Measurements from ENCODE around the gene CTSH.

Gene CTSH

GRCh38 chr15:78977591-78978347, 32.9 kb upstream of the CTSH start:
- DNase-seq = no peak

- DNase-seq = peak in 1 of 2 donors; percentile 18
Observed at GRCh38 chr15:78977091-78977571, 32.3 kb upstream of the CTSH start.

GRCh38 chr15:78976691-78977090, 31.8 kb upstream of the CTSH start:
- DNase-seq = no peak

- DNase-seq = no peak
Observed at GRCh38 chr15:78974272-78974918, 29.5 kb upstream of the CTSH start.

- DNase-seq = no peak
Observed at GRCh38 chr15:78969687-78970349, 25.0 kb upstream of the CTSH start.

- no peak for DNase-seq
Observed at GRCh38 chr15:78968539-78969271, 23.9 kb upstream of the CTSH start.

GRCh38 chr15:78968114-78968513, 23.3 kb upstream of the CTSH start:
- DNase-seq = no peak

GRCh38 chr15:78960308-78960707, 15.5 kb upstream of the CTSH start:
- DNase-seq = no peak

GRCh38 chr15:78959360-78959759, 14.5 kb upstream of the CTSH start:
- DNase-seq = no peak

- no peak for DNase-seq
Observed at GRCh38 chr15:78957416-78958093, 12.7 kb upstream of the CTSH start.

GRCh38 chr15:78956937-78957336, 12.1 kb upstream of the CTSH start:
- no peak for DNase-seq

GRCh38 chr15:78955355-78955754, 10.5 kb upstream of the CTSH start:
- DNase-seq = no peak

GRCh38 chr15:78951841-78952238, 7.0 kb upstream of the CTSH start:
- no peak for DNase-seq

GRCh38 chr15:78950902-78951840, 6.3 kb upstream of the CTSH start:
- DNase-seq = no peak

GRCh38 chr15:78950343-78950742, 5.5 kb upstream of the CTSH start:
- no peak for DNase-seq

- DNase-seq = no peak
Observed at GRCh38 chr15:78949461-78949860, 4.6 kb upstream of the CTSH start.

- no peak for DNase-seq
Observed at GRCh38 chr15:78947506-78947905, 2.7 kb upstream of the CTSH start.

GRCh38 chr15:78946493-78946892, 1.6 kb upstream of the CTSH start:
- DNase-seq = no peak

- no peak for DNase-seq
Observed at GRCh38 chr15:78944202-78944625, 632 bp downstream of the CTSH start.

- no peak for DNase-seq
Observed at GRCh38 chr15:78943692-78944091, 1.2 kb downstream of the CTSH start.

- DNase-seq = no peak
Observed at GRCh38 chr15:78942741-78943140, 2.1 kb downstream of the CTSH start.

All from CD4-positive, alpha-beta T cell treated with Interferon alpha-2 for 1 hour (primary cell).